Vein endothelial cell (primary cell): Measurements from ENCODE around the gene HJURP. TPM values are rescaled to one million over a fixed set of nuclear protein-coding genes. Genes with fewer than 3 reads are reported as not detected.

Experiments
- total RNA-seq: library from RNA; depleted of rRNA; stranded (reverse); fragments of >200 nt; gene quantifications from 2 replicates; pipeline ENCODE4 v1.2.3, GENCODE V29; 2012

The HJURP gene
- total RNA-seq, result 14.7 and 25.5 TPM in 2 replicates

GRCh38 chr2:233854241-233854981, at the start of gene HJURP:
HJURP (minus strand) TSS chr2:233854535; CDS start chr2:233854500, 35 bp downstream.

GRCh38 chr2:233867993-233868532, 13.7 kb upstream of the HJURP start, which contains the start of gene MSL3B:
MSL3B (minus strand) TSS chr2:233868386.

Other genes with a start within 250 kb of the HJURP start
- gene UGT1A8, start 236.9 kb downstream of the HJURP start, total RNA-seq, result not detected in 2 replicates
- gene UGT1A10, start 218.1 kb downstream of the HJURP start, total RNA-seq, result not detected in 2 replicates
- gene UGT1A9, start 182.6 kb downstream of the HJURP start, total RNA-seq, result not detected in 2 replicates
- not detected in 2 replicates for gene UGT1A7, start 172.6 kb downstream of the HJURP start, total RNA-seq
- not detected in 2 replicates for gene UGT1A6, start 161.6 kb downstream of the HJURP start, total RNA-seq
- gene UGT1A5, start 141.6 kb downstream of the HJURP start, total RNA-seq, result not detected in 2 replicates
- not detected in 2 replicates for gene UGT1A4, start 135.8 kb downstream of the HJURP start, total RNA-seq
- gene UGT1A3, start 125.5 kb downstream of the HJURP start, total RNA-seq, result not detected in 2 replicates
- gene UGT1A1, start 94.3 kb downstream of the HJURP start, total RNA-seq, result not detected in 2 replicates
- not detected in 2 replicates for gene MROH2A, start 76.2 kb downstream of the HJURP start, total RNA-seq
- gene TRPM8, start 62.8 kb upstream of the HJURP start, total RNA-seq, result not detected in 2 replicates
- gene SPP2, start 196.2 kb upstream of the HJURP start, total RNA-seq, result not detected in 2 replicates